ENCODE data around the gene MAP3K20. TPM values are rescaled to one million over a fixed set of nuclear protein-coding genes. Genes with fewer than 3 reads are reported as not detected.

The MAP3K20 gene
- total and polyA plus RNA-seq, 2 of the 8 experiments (the other 6 are each of a cell fraction or from before 2014, with no cell fraction given): 3.1 to 11.1 TPM

DNA sequence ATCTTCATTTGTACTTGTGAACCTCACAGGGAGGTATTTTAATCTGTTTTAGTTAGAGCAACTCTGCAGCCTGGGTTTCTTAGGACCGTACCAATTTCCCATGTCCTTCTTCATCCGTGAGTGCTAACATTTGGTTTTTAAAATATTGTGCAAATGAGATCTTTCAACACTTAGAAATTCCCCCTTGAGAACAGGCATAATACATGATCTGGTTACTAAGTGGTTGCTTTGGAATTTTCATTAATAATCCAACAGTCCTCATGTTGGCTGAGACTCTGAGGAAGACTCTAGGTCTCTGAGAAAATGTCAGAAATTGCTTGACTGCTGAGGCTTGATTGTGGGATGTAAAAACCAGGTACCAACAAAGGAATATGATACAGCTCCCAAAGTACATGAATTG, 153.4 kb downstream of the MAP3K20 start:
- H3K27ac ChIP-seq (ENCODE audit: low read depth, low read length): no peak overlapping the region
- H4K20me1 ChIP-seq (replicated peaks in 1 of 2; ENCODE audit: control insufficient read depth in 1 of 2, insufficient read depth in 2 of 2, low read length in 2 of 2): no peaks in the 10 kb centered on the region
- H3K14ac ChIP-seq (ENCODE audit: insufficient read length): no peak overlapping the region
- H3K18ac ChIP-seq (ENCODE audit: extremely low read depth, low read length): no peak overlapping the region
- no peaks in the 10 kb centered on the region for H3K79me2 ChIP-seq (ENCODE audit: control insufficient read depth in 1 of 2, insufficient read depth in 2 of 2, low read length in 2 of 2)
- H3K36me3 ChIP-seq (ENCODE audit: control insufficient read depth in 2 of 4, insufficient read depth in 4 of 4, low read length in 3 of 4): no peaks in the 10 kb centered on the region
- H2AK5ac ChIP-seq (ENCODE audit: low read depth, low read length): no peak overlapping the region
- no peak overlapping the region for H2BK15ac ChIP-seq (ENCODE audit: low read length)
- H3K4me2 ChIP-seq (ENCODE audit: insufficient read depth in 1 of 2, low read depth in 2 of 2, low read length in 2 of 2): no peak overlapping the region
- H4K5ac ChIP-seq (ENCODE audit: insufficient read length, low read depth, low read length): no peak overlapping the region
- no peaks in the 10 kb centered on the region for H3K27me3 ChIP-seq (replicated peaks in 1 of 4; ENCODE audit: control insufficient read depth in 3 of 4, extremely low read depth in 1 of 4, insufficient read depth in 3 of 4, low read length in 3 of 4)
- no peak overlapping the region for H2BK5ac ChIP-seq (ENCODE audit: low read depth, low read length)
- H3K56ac ChIP-seq (replicated peaks; ENCODE audit: insufficient read length, low read depth, low read length): no peak overlapping the region
- H3K4me1 ChIP-seq (replicated peaks in 1 of 4; ENCODE audit: control insufficient read depth in 3 of 4, insufficient read depth in 4 of 4, low read length in 3 of 4): peaks cover 0 to 3% (median 0%) of the 10 kb centered on the region in 4 experiments; a peak in 1 of 7 replicates
- no peak overlapping the region for H2BK12ac ChIP-seq (ENCODE audit: low read depth, low read length)
- no peak overlapping the region for H3K4ac ChIP-seq (replicated peaks; ENCODE audit: insufficient read length, low read depth, low read length)
- FAIRE-seq: no peak
- no peak overlapping the region for H4K91ac ChIP-seq (replicated peaks; ENCODE audit: insufficient read length, low read length)
- no peak for DNase-seq (ENCODE audit: low read depth in 1 of 2, low spot score in 2 of 2)
- no peaks in the 10 kb centered on the region for H3K9me3 ChIP-seq (ENCODE audit: insufficient read depth in 2 of 2, low read depth in 1 of 2, low read length in 1 of 2)
- 80% methylated on average over 2 of the region's 2 CpGs; no CpG with 5 or more reads in 1 of the 2 experiments for WGBS, 2 experiments (ENCODE audit: extremely low coverage in 1 of 2, insufficient coverage in 1 of 2, insufficient read length in 1 of 2, insufficient replicate concordance in 2 of 2, low coverage in 1 of 2, low lambda C conversion rate in 2 of 2, missing lambda C conversion rate in 1 of 2)
- TF ChIP-seq EP300 (IDR thresholded peaks at IDR 0.05; ENCODE audit: borderline replicate concordance in 1 of 2, low read depth in 2 of 2, low read length in 2 of 2): no peak
- TF ChIP-seq POLR2A (IDR thresholded peaks at IDR 0.05; ENCODE audit: control extremely low read depth in 1 of 2, low read depth in 2 of 2, low read length in 2 of 2): no peak
- TF ChIP-seq POLR2AphosphoS5 (IDR thresholded peaks at IDR 0.05; ENCODE audit: low read depth, low read length): no peak
- TF ChIP-seq HDAC6 (IDR thresholded peaks at IDR 0.05; ENCODE audit: low read depth, low read length): no peak
- TF ChIP-seq SAP30 (IDR thresholded peaks at IDR 0.05; ENCODE audit: insufficient read depth, insufficient replicate concordance, low read length): no peak
- POLR2A ChIA-PET (ENCODE audit: partially characterized antibody): interaction anchor here (1.0 kb wide), 1 partner anchor 10 kb away, joined by 4 read pairs; no protein-coding TSS in a partner anchor
- no peak overlapping the region for H2BK120ac ChIP-seq (replicated peaks; ENCODE audit: low read depth, low read length)
- no peak overlapping the region for H3K23ac ChIP-seq (ENCODE audit: insufficient read length)
- H2BK20ac ChIP-seq (ENCODE audit: low read length): no peak overlapping the region
- no peak overlapping the region for H2AFZ ChIP-seq (ENCODE audit: low read length)
- no peak overlapping the region for H3K4me3 ChIP-seq (ENCODE audit: extremely low read depth in 1 of 4, insufficient read depth in 2 of 4, low read depth in 3 of 4, low read length in 4 of 4)
- no peaks in the 10 kb centered on the region for H3K79me1 ChIP-seq (ENCODE audit: low read depth, low read length)
- no peak overlapping the region for H3K9ac ChIP-seq (replicated peaks in 1 of 4; ENCODE audit: extremely low read depth in 1 of 4, low read depth in 3 of 4, low read length in 3 of 4)
- CTCF ChIA-PET (ENCODE audit: partially characterized antibody): interaction anchor here (0.7 to 1.6 kb wide), 3 partner anchors 12 to 222 kb away, joined by 3 to 4 read pairs (median 4); no protein-coding TSS in a partner anchor
- H4K8ac ChIP-seq (ENCODE audit: extremely low read depth, insufficient read depth, low read length): no peak overlapping the region
- no peaks in the 10 kb centered on the region; the same call in 1 of the 2 replicates for H3K23me2 ChIP-seq (ENCODE audit: low read depth, low read length)

Measured in H1 (cell line).